Measurements from ENCODE around the gene PPM1E.
"Not testable (repeated sequence)": the region's sequence is repeated elsewhere in the genome, so short reads cannot be mapped to it uniquely, and the experiment has no call there.

The PPM1E gene

GRCh38 chr17:58730937-58731336 lies 24.7 kb upstream of the PPM1E start:
- DNase-seq (ENCODE audit: extremely low read depth, low read depth) = no peak
- no peak for TF ChIP-seq CTCF (IDR thresholded peaks at IDR 0.05; ENCODE audit: low read depth, low read length, missing control alignments)

GRCh38 chr17:58734040-58734439 lies 21.6 kb upstream of the PPM1E start:
- DNase-seq (ENCODE audit: extremely low read depth, low read depth) = no peak
- no peak for TF ChIP-seq CTCF (IDR thresholded peaks at IDR 0.05; ENCODE audit: low read depth, low read length, missing control alignments)

More at GRCh38 chr17:58730937-58731336, 24.7 kb upstream of the PPM1E start:
- no peak overlapping the region for H3K4me3 ChIP-seq (replicated peaks; ENCODE audit: low read depth, low read length)

GRCh38 chr17:58734811-58735210 lies 20.8 kb upstream of the PPM1E start:
- no peak overlapping the region for H3K4me3 ChIP-seq (replicated peaks; ENCODE audit: low read depth, low read length)
- DNase-seq (ENCODE audit: extremely low read depth, low read depth) = no peak
- no peak for TF ChIP-seq CTCF (IDR thresholded peaks at IDR 0.05; ENCODE audit: low read depth, low read length, missing control alignments)

More at GRCh38 chr17:58734040-58734439, 21.6 kb upstream of the PPM1E start:
- H3K4me3 ChIP-seq (replicated peaks; ENCODE audit: low read depth, low read length) = no peak overlapping the region

- DNase-seq (ENCODE audit: extremely low read depth, low read depth) = no peak
Observed at GRCh38 chr17:58741121-58741625, 14.5 kb upstream of the PPM1E start.

GRCh38 chr17:58747674-58748073 lies 8.0 kb upstream of the PPM1E start:
- no peak for TF ChIP-seq CTCF (IDR thresholded peaks at IDR 0.05; ENCODE audit: low read depth, low read length, missing control alignments)
- H3K4me3 ChIP-seq (replicated peaks; ENCODE audit: low read depth, low read length) = no peak overlapping the region

More at GRCh38 chr17:58741121-58741625, 14.5 kb upstream of the PPM1E start:
- no peak overlapping the region for H3K4me3 ChIP-seq (replicated peaks; ENCODE audit: low read depth, low read length)
- TF ChIP-seq CTCF (IDR thresholded peaks at IDR 0.05; ENCODE audit: low read depth, low read length, missing control alignments) = no peak

GRCh38 chr17:58749627-58750026 lies 6.0 kb upstream of the PPM1E start:
- not testable (repeated sequence) for H3K4me3 ChIP-seq (replicated peaks; ENCODE audit: low read depth, low read length); DNase-seq (ENCODE audit: extremely low read depth, low read depth)

More at GRCh38 chr17:58747674-58748073, 8.0 kb upstream of the PPM1E start:
- no peak for DNase-seq (ENCODE audit: extremely low read depth, low read depth)

- TF ChIP-seq CTCF (IDR thresholded peaks at IDR 0.05; ENCODE audit: low read depth, low read length, missing control alignments) = no peak
- no peak overlapping the region for H3K4me3 ChIP-seq (replicated peaks; ENCODE audit: low read depth, low read length)
- DNase-seq (ENCODE audit: extremely low read depth, low read depth) = no peak
Observed at GRCh38 chr17:58753026-58753425, 2.6 kb upstream of the PPM1E start.
